ENCODE results near the gene ZFP2. TPM values are rescaled to one million over a fixed set of nuclear protein-coding genes. Genes with fewer than 3 reads are reported as not detected.

Gene ZFP2
- 0.33 and 0.34 TPM in 2 replicates for total RNA-seq (2022)
- Bru-seq, nascent RNA = percentile 26 among the genes with signal in this experiment
- percentile 38 among the genes with signal in this experiment for BruChase-seq, experiment 1, labeled RNA remaining after a 6-hour chase
- BruChase-seq, experiment 2, labeled RNA remaining after a 2-hour chase = percentile 37 among the genes with signal in this experiment
- long read RNA-seq = 0 reads

DNA sequence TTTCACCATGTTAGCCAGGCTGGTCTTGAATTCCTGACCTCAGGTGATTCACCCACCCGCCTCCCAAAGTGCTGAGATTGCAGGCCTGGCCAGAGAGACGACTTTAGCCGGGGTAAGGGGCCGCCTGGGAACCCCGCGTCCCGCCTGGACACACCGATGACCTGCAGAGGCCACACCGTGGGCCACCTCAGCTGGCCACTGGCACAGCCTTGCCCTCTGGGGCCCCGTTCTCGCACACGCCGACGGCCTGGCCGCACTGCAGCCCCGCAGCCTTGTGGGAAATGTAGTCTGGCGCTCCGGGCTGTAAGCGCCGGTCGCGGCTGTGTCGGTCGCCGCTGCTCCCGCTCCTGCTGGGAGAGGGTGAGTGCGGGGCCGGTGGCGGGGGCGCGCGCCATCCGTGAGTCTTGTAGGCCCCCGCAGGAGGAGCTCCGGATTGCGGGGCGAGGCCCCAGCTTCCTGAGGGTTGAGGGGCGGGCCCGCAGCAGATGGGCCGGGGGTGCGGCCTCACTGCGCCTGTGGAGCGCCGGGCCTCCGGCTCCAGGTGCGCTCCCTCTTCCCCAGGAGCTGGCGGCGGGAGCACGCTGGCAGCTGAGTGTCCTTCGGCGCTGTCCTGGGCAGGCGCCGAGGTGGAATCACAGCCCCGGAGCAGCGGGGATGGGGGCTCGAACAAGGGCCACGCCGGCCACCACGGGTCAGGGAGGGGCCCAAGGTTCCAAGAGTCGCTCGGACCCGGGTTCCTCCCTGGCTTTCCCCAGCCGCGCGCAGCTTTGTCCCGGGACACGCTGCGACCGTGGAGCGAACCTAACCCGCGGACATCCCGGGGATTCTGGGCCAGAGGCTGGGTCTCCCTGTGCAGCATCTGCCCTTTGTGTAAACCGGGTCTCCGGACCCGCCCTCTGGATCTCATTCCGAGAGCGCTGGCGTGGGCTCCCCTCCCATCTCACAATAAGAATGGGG is at the start of gene ZFP2:
Gene ZFP2 (plus strand): TSS at position 299 of the 957 bp plus-strand sequence. CDS start 35,401 bp downstream, outside the sequence.
- Mint-ChIP-seq H3K4me3 (ENCODE audit: low read depth, unreplicated experiment) (peak within 1 kb of the TSS; percentile 82), H3K27me3 (ENCODE audit: unreplicated experiment) (no peaks in the 10 kb centered on the region), H3K9me3 (ENCODE audit: low read depth, unreplicated experiment) (peaks cover 21% of the 10 kb centered on the region), H3K27ac (ENCODE audit: unreplicated experiment) (peak within 1 kb of the TSS; percentile 58), H3K4me1 (ENCODE audit: low read depth, unreplicated experiment) (no peaks in the 10 kb centered on the region), H3K36me3 (ENCODE audit: insufficient read depth, unreplicated experiment) (peaks cover 23% of the 10 kb centered on the region)
- CTCF ChIA-PET = interaction anchor here (0.6 kb wide), 1 partner anchor 580 kb away, joined by 3 read pairs; no protein-coding TSS in a partner anchor
- TF ChIP-seq, protein P1, sequence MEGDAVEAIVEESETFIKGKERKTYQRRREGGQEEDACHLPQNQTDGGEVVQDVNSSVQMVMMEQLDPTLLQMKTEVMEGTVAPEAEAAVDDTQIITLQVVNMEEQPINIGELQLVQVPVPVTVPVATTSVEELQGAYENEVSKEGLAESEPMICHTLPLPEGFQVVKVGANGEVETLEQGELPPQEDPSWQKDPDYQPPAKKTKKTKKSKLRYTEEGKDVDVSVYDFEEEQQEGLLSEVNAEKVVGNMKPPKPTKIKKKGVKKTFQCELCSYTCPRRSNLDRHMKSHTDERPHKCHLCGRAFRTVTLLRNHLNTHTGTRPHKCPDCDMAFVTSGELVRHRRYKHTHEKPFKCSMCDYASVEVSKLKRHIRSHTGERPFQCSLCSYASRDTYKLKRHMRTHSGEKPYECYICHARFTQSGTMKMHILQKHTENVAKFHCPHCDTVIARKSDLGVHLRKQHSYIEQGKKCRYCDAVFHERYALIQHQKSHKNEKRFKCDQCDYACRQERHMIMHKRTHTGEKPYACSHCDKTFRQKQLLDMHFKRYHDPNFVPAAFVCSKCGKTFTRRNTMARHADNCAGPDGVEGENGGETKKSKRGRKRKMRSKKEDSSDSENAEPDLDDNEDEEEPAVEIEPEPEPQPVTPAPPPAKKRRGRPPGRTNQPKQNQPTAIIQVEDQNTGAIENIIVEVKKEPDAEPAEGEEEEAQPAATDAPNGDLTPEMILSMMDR (IDR thresholded peaks at IDR 0.05; ENCODE audit: unreplicated experiment) = no peak
- no TSS peak for BruUV-seq (replicated peaks)
- peak; percentile 68 for DNase-seq
- intact Hi-C loops (cut with micrococcal nuclease; ENCODE audit: unreplicated experiment) = no loop called here

DNA sequence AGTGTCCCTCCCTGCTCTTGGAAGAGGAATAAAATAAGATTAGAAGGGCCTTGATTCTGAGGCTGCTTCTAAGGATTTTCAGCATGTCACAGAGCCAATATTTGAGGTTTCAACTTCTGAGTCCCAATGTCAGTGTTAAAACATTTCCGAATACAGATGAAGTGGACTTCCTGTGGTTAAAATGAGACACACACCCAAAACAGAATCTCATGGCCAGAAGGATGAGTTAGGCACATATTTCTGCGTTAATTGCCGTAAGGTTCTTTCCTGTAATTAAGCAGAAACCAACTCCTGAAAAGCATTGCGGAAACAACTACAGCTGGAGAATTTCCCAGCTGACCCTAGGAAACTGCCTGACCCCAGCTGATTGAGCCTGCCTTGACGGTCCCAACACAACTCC is 46.4 kb upstream of the ZFP2 start:
- Mint-ChIP-seq H3K36me3 (ENCODE audit: insufficient read depth, unreplicated experiment) (no peaks in the 10 kb centered on the region), H3K4me1 (ENCODE audit: low read depth, unreplicated experiment) (no peaks in the 10 kb centered on the region), H3K27ac (ENCODE audit: unreplicated experiment) (no peak overlapping the region), H3K27me3 (ENCODE audit: unreplicated experiment) (no peaks in the 10 kb centered on the region), H3K4me3 (ENCODE audit: low read depth, unreplicated experiment) (no peak overlapping the region), H3K9me3 (ENCODE audit: low read depth, unreplicated experiment) (peaks cover 17% of the 10 kb centered on the region)
- TF ChIP-seq, protein P1 (IDR thresholded peaks at IDR 0.05; ENCODE audit: unreplicated experiment) = no peak
- CTCF ChIA-PET = no interaction called here
- no peak for DNase-seq
- intact Hi-C loops (cut with micrococcal nuclease; ENCODE audit: unreplicated experiment) = no loop called here
- BruUV-seq (replicated peaks) = no TSS peak

DNA sequence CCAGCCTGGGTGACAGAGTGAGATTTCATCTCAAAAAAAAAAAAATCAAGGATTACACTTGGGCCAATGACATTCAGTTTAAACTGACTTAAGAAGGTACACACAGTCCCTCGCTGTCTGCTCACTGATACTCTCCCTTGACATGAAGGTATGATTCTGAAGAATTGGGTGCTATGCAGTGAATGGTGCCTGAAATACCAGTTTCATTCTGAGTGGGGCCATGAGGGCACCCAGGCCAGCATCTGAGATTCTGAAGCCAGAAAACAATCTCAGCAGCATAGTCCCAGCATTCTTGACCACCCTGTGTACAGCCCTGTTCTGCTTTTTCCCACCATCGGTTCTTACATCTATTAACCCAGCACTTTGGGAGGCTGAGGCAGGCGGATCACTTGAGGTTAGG is 43.8 kb upstream of the ZFP2 start:
- H3K9me3 Mint-ChIP-seq (ENCODE audit: low read depth, unreplicated experiment) = peaks cover 17% of the 10 kb centered on the region
- CTCF ChIA-PET = no interaction called here

DNA sequence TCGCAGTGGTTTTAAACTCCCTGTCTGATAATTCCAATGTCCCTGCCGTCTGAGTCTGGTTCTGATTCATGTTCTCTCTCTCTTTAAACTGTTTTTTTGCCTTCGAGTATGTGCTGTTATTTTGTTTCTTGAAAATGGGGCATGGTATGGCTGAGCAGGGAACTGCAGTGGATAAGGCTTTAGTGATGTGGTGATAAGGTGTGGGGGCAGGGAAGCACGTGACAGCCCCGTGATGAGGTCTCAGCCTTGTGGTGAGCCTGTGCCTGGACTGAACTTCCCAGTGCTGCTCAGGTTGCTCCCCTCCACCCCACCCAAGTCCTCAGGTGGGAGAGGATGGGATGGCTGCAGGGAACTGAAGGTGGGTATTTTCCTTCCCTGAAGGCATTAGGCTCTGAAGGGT is 41.4 kb upstream of the ZFP2 start:
- Mint-ChIP-seq H3K4me3 (ENCODE audit: low read depth, unreplicated experiment) (no peak overlapping the region), H3K4me1 (ENCODE audit: low read depth, unreplicated experiment) (no peaks in the 10 kb centered on the region), H3K27ac (ENCODE audit: unreplicated experiment) (no peak overlapping the region), H3K36me3 (ENCODE audit: insufficient read depth, unreplicated experiment) (no peaks in the 10 kb centered on the region), H3K9me3 (ENCODE audit: low read depth, unreplicated experiment) (peaks cover 10% of the 10 kb centered on the region), H3K27me3 (ENCODE audit: unreplicated experiment) (no peaks in the 10 kb centered on the region)
- intact Hi-C loops (cut with micrococcal nuclease; ENCODE audit: unreplicated experiment) = no loop called here
- no TSS peak for BruUV-seq (replicated peaks)
- TF ChIP-seq, protein P1 (IDR thresholded peaks at IDR 0.05; ENCODE audit: unreplicated experiment) = no peak
- CTCF ChIA-PET = interaction anchor here (0.7 kb wide), 1 partner anchor 594 kb away, joined by 3 read pairs; no protein-coding TSS in a partner anchor
- DNase-seq = no peak

More for the DNA sequence above, 43.8 kb upstream of the ZFP2 start:
- no TSS peak for BruUV-seq (replicated peaks)
- intact Hi-C loops (cut with micrococcal nuclease; ENCODE audit: unreplicated experiment) = no loop called here
- no peak for DNase-seq
- Mint-ChIP-seq H3K27ac (ENCODE audit: unreplicated experiment) (no peak overlapping the region), H3K36me3 (ENCODE audit: insufficient read depth, unreplicated experiment) (no peaks in the 10 kb centered on the region), H3K27me3 (ENCODE audit: unreplicated experiment) (no peaks in the 10 kb centered on the region), H3K4me1 (ENCODE audit: low read depth, unreplicated experiment) (no peaks in the 10 kb centered on the region), H3K4me3 (ENCODE audit: low read depth, unreplicated experiment) (no peak overlapping the region)
- TF ChIP-seq, protein P1 (IDR thresholded peaks at IDR 0.05; ENCODE audit: unreplicated experiment) = no peak

Data from Calu3 (cell line).